Coronary artery (tissue), 2 donors: ENCODE results near the gene UNKL.

Experiments used
- DNase-seq: peaks from one replicate; pipeline ENCODE4 v3.0.0-alpha.2; 2017; ENCODE audit warnings: low spot score
- H3K27ac ChIP-seq, 2 donors: fragments of 200-600 bp; sonication (generic); one replicate each; pipeline ENCODE4 v1.5.1; 2016 to 2019
- H3K4me3 ChIP-seq: fragments of 200-600 bp; sonication (generic); 2 replicates; pipeline ENCODE4 v1.5.1; 2016; ENCODE audit warnings: mild to moderate bottlenecking, moderate library complexity
- TF ChIP-seq, protein P1 (sequence below): fragments of 200-600 bp; sonication (generic); IDR thresholded peaks from one replicate; pipeline ENCODE4 v1.5.1; 2019; ENCODE audit warnings: antibody characterized with exemption

UNKL gene

DNA sequence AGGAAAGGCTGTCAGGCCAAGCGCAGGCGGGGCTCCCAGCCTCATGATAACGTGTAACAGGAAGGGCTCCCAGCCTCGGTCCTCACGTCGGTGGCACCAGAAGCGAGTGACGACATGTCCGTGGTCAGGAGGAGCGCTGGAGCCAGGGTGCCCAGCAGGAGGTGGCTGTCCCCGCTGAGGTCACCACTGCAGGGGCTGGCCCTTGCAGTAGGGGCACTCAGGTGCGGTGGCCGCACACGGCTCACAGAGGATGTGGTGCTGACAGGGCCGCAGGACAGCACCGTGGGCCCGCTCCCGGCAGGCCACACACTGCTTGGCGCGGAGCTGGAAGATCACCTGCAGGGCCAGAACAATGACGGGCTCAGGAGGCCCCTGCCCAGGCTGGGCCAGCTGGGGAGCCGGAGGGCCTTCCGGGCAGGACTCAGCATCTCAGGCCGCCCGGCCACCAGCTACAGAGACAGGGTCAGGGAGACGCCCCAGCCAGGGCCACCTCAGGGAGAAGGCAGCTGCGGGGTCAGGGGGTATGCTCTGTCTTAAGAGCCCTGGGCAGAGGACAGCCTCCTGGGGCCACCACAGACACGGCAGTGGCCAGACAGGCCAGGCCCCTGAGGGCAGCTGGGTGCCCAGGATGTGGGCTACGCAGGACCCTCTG lies 48.3 kb downstream of the UNKL start:
- no peak overlapping the region for H3K27ac ChIP-seq
- no peak for DNase-seq
- TF ChIP-seq, protein P1, sequence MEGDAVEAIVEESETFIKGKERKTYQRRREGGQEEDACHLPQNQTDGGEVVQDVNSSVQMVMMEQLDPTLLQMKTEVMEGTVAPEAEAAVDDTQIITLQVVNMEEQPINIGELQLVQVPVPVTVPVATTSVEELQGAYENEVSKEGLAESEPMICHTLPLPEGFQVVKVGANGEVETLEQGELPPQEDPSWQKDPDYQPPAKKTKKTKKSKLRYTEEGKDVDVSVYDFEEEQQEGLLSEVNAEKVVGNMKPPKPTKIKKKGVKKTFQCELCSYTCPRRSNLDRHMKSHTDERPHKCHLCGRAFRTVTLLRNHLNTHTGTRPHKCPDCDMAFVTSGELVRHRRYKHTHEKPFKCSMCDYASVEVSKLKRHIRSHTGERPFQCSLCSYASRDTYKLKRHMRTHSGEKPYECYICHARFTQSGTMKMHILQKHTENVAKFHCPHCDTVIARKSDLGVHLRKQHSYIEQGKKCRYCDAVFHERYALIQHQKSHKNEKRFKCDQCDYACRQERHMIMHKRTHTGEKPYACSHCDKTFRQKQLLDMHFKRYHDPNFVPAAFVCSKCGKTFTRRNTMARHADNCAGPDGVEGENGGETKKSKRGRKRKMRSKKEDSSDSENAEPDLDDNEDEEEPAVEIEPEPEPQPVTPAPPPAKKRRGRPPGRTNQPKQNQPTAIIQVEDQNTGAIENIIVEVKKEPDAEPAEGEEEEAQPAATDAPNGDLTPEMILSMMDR: no peak
- no peak overlapping the region for H3K4me3 ChIP-seq

DNA sequence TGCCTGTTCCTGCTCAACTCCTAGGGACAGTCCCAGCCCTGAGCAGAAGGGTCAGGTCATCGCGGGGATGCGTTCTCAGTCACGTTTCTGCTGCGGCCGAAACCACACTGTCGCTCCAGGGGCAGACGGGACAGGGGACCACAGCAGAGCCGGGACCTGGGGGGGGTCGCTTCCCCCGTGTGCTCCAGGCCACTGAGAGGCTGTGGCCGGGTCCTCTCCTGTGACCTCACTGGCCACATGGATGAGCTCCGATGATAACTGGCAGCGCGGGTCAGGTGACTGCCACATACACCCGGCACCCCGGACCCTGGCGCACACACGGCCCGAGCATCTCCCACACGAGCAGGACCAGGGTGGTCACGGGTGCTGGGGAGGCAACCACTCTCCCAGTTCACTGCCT lies 50.0 kb downstream of the UNKL start:
- TF ChIP-seq, protein P1: no peak
- DNase-seq: no peak
- no peak overlapping the region for H3K4me3 ChIP-seq
- H3K27ac ChIP-seq: no peak overlapping the region

DNA sequence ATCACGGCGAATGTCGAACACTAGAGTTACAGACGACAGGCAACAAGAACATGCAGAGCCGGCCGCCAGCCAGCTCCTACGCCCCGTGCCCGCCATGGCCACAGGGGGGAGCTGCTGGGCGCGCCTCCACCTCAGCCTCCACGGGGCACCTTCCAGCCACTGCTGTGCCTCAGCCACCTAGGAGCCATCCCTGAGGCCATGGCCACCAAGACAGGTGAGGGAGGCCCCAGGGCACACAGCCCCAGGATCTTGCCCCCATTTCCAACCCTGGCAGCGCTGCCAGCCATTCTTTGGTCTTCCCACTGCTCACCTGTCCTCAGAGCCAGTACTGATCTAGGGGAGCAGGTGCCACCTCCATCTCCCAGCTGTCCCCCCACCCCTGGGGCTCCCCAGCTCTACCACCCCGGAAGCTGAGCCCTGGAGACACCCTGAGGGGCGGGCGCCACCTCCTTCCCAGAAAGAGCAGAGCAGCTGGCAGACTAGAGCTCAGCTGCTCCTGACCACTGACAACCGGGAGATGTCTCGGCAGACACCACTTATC lies 50.9 kb downstream of the UNKL start:
- DNase-seq: no peak
- Histone ChIP-seq H3K4me3 (no peak overlapping the region), H3K27ac (no peak overlapping the region)
- TF ChIP-seq, protein P1: peak; percentile 37

DNA sequence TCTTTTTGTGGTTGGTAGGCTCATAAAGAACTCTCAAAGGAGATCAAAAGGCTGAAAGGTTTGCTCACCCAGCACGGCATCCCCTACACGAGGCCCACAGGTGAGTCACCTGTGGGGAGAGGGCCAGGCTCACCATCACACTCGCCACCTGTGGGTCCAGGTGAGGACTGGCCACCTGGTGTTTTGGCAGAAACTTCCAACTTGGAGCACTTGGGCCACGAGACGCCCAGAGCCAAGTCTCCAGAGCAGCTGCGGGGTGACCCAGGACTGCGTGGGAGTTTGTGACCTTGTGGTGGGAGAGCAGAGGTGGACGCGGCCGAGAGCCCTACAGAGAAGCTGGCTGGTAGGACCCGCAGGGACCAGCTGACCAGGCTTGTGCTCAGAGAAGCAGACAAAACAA lies 51.7 kb downstream of the UNKL start:
- Histone ChIP-seq H3K27ac (no peak overlapping the region), H3K4me3 (no peak overlapping the region)
- TF ChIP-seq, protein P1: no peak
- no peak for DNase-seq

DNA sequence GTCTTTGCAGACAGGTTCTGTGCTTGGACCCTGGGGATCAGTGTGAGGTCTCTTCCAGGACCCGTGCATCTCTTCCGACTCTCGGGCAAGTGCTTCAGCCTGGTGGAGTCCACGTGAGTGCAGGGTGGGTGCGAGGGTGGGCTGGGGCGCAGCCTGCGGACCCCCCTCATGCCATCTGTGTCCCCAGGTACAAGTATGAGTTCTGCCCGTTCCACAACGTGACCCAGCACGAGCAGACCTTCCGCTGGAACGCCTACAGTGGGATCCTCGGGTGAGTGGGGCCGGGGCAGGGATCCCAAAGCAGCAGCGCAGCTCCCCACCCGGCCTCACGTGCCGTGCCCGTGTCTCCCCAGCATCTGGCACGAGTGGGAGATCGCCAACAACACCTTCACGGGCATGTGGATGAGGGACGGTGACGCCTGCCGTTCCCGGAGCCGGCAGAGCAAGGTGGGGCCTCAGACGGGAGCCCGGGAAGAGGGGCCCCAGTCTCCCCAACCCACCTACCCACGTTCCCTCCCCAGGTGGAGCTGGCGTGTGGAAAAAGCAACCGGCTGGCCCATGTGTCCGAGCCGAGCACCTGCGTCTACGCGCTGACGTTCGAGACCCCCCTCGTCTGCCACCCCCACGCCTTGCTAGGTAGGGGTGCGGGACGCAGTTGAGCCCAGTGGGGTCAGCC lies 52.7 kb downstream of the UNKL start:
- TF ChIP-seq, protein P1: no peak
- Histone ChIP-seq H3K4me3 (no peak overlapping the region), H3K27ac (no peak overlapping the region)
- no peak for DNase-seq

DNA sequence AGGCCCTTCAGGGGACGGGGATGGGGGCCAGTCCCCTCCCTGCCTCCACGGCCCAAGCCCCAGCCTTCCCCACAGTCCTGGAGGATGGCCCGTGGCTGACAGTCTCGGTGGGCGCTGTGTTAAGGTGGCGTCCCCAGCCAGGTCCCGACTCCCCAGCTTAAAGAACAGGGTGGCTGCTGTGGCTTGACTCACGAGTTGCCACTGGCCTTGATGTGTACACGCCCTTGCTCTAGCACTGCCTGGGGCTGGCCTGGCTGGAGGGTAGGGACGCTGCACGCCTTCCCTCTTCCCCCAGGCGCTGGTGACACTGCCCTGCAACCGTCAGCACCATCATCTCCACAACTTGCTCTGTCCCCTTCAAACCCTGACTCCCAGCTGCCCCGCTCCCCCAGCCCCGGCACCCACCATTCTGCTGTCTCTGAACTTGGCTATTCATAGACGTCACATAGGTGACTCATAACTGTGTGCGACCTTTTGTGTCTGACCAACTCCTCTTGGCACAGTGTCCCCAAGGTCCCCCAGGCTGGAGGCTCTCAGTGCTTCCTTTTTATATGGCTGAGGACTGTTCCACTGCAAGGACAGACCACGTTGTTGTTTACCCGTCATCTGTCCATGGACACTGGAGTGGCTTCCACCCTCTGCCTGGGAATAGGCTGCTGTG lies 56.5 kb downstream of the UNKL start:
- no peak overlapping the region for H3K27ac ChIP-seq
- DNase-seq: no peak

More for the DNA sequence above, 56.5 kb downstream of the UNKL start:
- TF ChIP-seq, protein P1: no peak
- no peak overlapping the region for H3K4me3 ChIP-seq
